H9 (cell line): ENCODE data around the gene NKAIN2. TPM values are rescaled to one million over a fixed set of nuclear protein-coding genes. Genes with fewer than 3 reads are reported as not detected.

ENCODE experiments used
- DNase-seq: peaks from one replicate; pipeline ENCODE4 v3.0.0-alpha.2; 2017
- H2AFZ ChIP-seq: one replicate; pipeline ENCODE4 v1.6.1; 2013; ENCODE audit warnings: mild to moderate bottlenecking, low read length, control low read depth, moderate library complexity
- H2AK5ac ChIP-seq: 2 replicates; pipeline ENCODE4 v1.6.1; 2013; ENCODE audit warnings: low read length, control low read depth, mixed read lengths; ENCODE audit not compliant: insufficient read length
- H2BK120ac ChIP-seq: one replicate; pipeline ENCODE4 v1.6.1; 2013; ENCODE audit warnings: low read depth, mild to moderate bottlenecking, low read length, control low read depth, inconsistent platforms; ENCODE audit not compliant: poor library complexity, severe bottlenecking
- H2BK12ac ChIP-seq: 2 replicates; pipeline ENCODE4 v1.6.1; 2013; ENCODE audit warnings: low read length, control low read depth, mixed read lengths, low read depth; ENCODE audit not compliant: insufficient read length
- H2BK15ac ChIP-seq: 2 replicates; pipeline ENCODE4 v1.6.1; 2013; ENCODE audit warnings: low read depth, low read length, control low read depth
- H2BK20ac ChIP-seq: one replicate; pipeline ENCODE4 v1.6.1; 2013; ENCODE audit warnings: low read depth, mild to moderate bottlenecking, low read length, control low read depth, inconsistent platforms; ENCODE audit not compliant: poor library complexity, severe bottlenecking
- H2BK5ac ChIP-seq: 2 replicates; pipeline ENCODE4 v1.6.1; 2013; ENCODE audit warnings: low read length, control low read depth, mixed read lengths; ENCODE audit not compliant: insufficient read length
- H3K14ac ChIP-seq: 2 replicates; pipeline ENCODE4 v1.6.1; 2013; ENCODE audit warnings: low read length, control low read depth; ENCODE audit not compliant: insufficient read depth
- H3K18ac ChIP-seq: 2 replicates; pipeline ENCODE4 v1.6.1; 2013; ENCODE audit warnings: low read depth, mild to moderate bottlenecking, mixed read lengths, low read length, control low read depth; ENCODE audit not compliant: insufficient read length
- H3K23ac ChIP-seq: 2 replicates; pipeline ENCODE4 v1.6.1; 2013; ENCODE audit warnings: low read length, control low read depth, mixed read lengths, low read depth; ENCODE audit not compliant: insufficient read length
- H3K23me2 ChIP-seq: 2 replicates; pipeline ENCODE4 v1.6.1; 2013; ENCODE audit warnings: low read depth, mild to moderate bottlenecking, mixed read lengths, low read length, control low read depth; ENCODE audit not compliant: insufficient read length, poor library complexity, severe bottlenecking
- H3K27ac ChIP-seq: 2 replicates; pipeline ENCODE4 v1.5.1; 2013; ENCODE audit warnings: low read length, control low read depth, mixed read lengths, low read depth; ENCODE audit not compliant: insufficient read length
- H3K27me3 ChIP-seq: 2 replicates; pipeline ENCODE4 v1.6.1; 2013; ENCODE audit warnings: low read length, control low read depth, inconsistent platforms; ENCODE audit not compliant: insufficient read depth
- H3K4ac ChIP-seq: 2 replicates; pipeline ENCODE4 v1.6.1; 2013; ENCODE audit warnings: low read depth, mild to moderate bottlenecking, control low read depth, inconsistent platforms, low read length, moderate library complexity
- H3K4me1 ChIP-seq: 2 replicates; pipeline ENCODE4 v1.6.1; 2013; ENCODE audit warnings: low read length, control low read depth, inconsistent platforms; ENCODE audit not compliant: insufficient read depth
- H3K4me2 ChIP-seq: 2 replicates; pipeline ENCODE4 v1.6.1; 2013; ENCODE audit warnings: low read length, control low read depth, mixed read lengths; ENCODE audit not compliant: insufficient read length, insufficient read depth
- H3K56ac ChIP-seq: 2 replicates; pipeline ENCODE4 v1.6.1; 2013; ENCODE audit warnings: low read depth, mild to moderate bottlenecking, mixed read lengths, low read length, control low read depth; ENCODE audit not compliant: insufficient read length
- H3K79me1 ChIP-seq: 2 replicates; pipeline ENCODE4 v1.6.1; 2013; ENCODE audit warnings: low read depth, mild to moderate bottlenecking, moderate library complexity, low read length, control low read depth, inconsistent platforms; ENCODE audit not compliant: insufficient read depth, poor library complexity, severe bottlenecking
- H3K79me2 ChIP-seq: 2 replicates; pipeline ENCODE4 v1.6.1; 2013; ENCODE audit warnings: low read length, control low read depth, inconsistent platforms; ENCODE audit not compliant: insufficient read depth
- H3K9ac ChIP-seq: 2 replicates; pipeline ENCODE4 v1.6.1; 2013; ENCODE audit warnings: low read length, control low read depth, mixed read lengths; ENCODE audit not compliant: insufficient read length; ENCODE audit errors: extremely low read depth
- H3K9me3 ChIP-seq: one replicate; pipeline ENCODE4 v1.6.1; 2013; ENCODE audit warnings: low read depth, low read length, inconsistent platforms; ENCODE audit not compliant: control insufficient read depth
- H3T11ph ChIP-seq: one replicate; pipeline ENCODE4 v1.6.1; 2013; ENCODE audit warnings: mild to moderate bottlenecking, low read length, control low read depth, inconsistent platforms
- H4K20me1 ChIP-seq: one replicate; pipeline ENCODE4 v1.6.1; 2013; ENCODE audit not compliant: control insufficient read depth, insufficient read length, insufficient read depth
- H4K5ac ChIP-seq: 2 replicates; pipeline ENCODE4 v1.6.1; 2013; ENCODE audit warnings: low read depth, mild to moderate bottlenecking, mixed read lengths, low read length, control low read depth; ENCODE audit not compliant: insufficient read length
- H4K8ac ChIP-seq: replicated peaks from 2 replicates; pipeline ENCODE4 v1.6.1; 2013; ENCODE audit warnings: low read length, control low read depth, mixed read lengths, low read depth; ENCODE audit not compliant: insufficient read length
- H4K91ac ChIP-seq: 2 replicates; pipeline ENCODE4 v1.6.1; 2013; ENCODE audit warnings: low read depth, mild to moderate bottlenecking, moderate library complexity, mixed read lengths, low read length, control low read depth; ENCODE audit not compliant: insufficient read length
- H3K27ac Mint-ChIP-seq, 3 experiments: 2 replicates in 2 of 3; 3 replicates in 1 of 3; pipeline ENCODE4 v1.8.0; 2020 to 2021; ENCODE audit warnings: mixed read lengths in 3 of 3, mild to moderate bottlenecking in 1 of 3, moderate library complexity in 1 of 3
- H3K27me3 Mint-ChIP-seq: 2 replicates; pipeline ENCODE4 v1.8.0; 2021; ENCODE audit warnings: low read depth, mild to moderate bottlenecking, moderate library complexity, mixed read lengths
- H3K36me3 Mint-ChIP-seq, 3 experiments: 2 replicates in 2 of 3; 3 replicates in 1 of 3; pipeline ENCODE4 v1.8.0; 2020 to 2021; ENCODE audit warnings: low read depth in 3 of 3, mixed read lengths in 3 of 3; ENCODE audit not compliant: insufficient read depth in 1 of 3
- H3K4me1 Mint-ChIP-seq, 2 experiments: 2 replicates each; pipeline ENCODE4 v1.8.0; 2020; ENCODE audit warnings: mixed read lengths in 2 of 2
- H3K4me3 Mint-ChIP-seq, 2 experiments: 2 replicates in 1 of 2; 3 replicates in 1 of 2; pipeline ENCODE4 v1.8.0; 2020 to 2021; ENCODE audit warnings: mild to moderate bottlenecking in 2 of 2, mixed read lengths in 2 of 2, moderate library complexity in 1 of 2
- H3K9me3 Mint-ChIP-seq, 2 experiments: 2 replicates in 1 of 2; 3 replicates in 1 of 2; pipeline ENCODE4 v1.8.0; 2020; ENCODE audit warnings: mild to moderate bottlenecking in 2 of 2, mixed read lengths in 2 of 2, moderate library complexity in 1 of 2
- total RNA-seq: library from RNA; stranded (reverse); gene quantifications from 2 replicates; pipeline ENCODE4 v1.2.1, GENCODE V29; 2021
- TF ChIP-seq, protein P1 (sequence below): fragments of 200-600 bp; sonication (generic); conservative IDR thresholded peaks from 3 replicates; pipeline ENCODE4 v1.8.0; 2021; ENCODE audit warnings: antibody characterized with exemption, mild to moderate bottlenecking

NKAIN2 gene
- total RNA-seq, 1 experiment from 2014 or later: 0.17 TPM

DNA sequence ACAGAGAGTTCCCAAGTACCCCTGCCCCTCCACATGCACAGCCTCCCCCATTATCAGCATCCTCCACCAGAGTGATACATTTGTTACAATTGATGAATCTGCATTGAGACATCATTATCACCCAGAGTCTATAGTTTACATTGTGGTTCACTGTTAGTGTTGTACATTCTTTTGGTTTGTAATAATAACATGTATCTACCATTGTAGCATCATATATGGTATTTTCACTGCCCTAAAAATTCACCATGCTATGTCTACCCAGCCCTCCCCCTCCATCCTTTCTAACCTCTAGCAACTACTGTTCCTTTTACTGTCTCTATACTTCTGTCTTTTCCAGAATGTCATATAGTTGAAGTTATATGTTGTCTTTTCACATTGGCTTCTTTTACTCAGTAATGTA is 884.7 kb downstream of the NKAIN2 start:
- Histone ChIP-seq H4K5ac (no peak overlapping the region), H3K79me1 (no peaks in the 10 kb centered on the region), H2BK12ac (no peak overlapping the region), H3K23me2 (no peaks in the 10 kb centered on the region), H3T11ph (no peak overlapping the region), H2BK20ac (no peak overlapping the region), H3K4ac (no peak overlapping the region), H3K23ac (no peak overlapping the region), H4K8ac (no peak overlapping the region), H3K27ac (no peak overlapping the region), H3K56ac (no peak overlapping the region), H3K4me1 (no peaks in the 10 kb centered on the region), H2AFZ (no peak overlapping the region), H4K20me1 (no peaks in the 10 kb centered on the region), H3K27me3 (no peaks in the 10 kb centered on the region), H3K9me3 (no peaks in the 10 kb centered on the region), H2AK5ac (no peak overlapping the region), H2BK5ac (no peak overlapping the region), H3K18ac (no peak overlapping the region), H2BK15ac (no peak overlapping the region), H4K91ac (no peak overlapping the region), H2BK120ac (no peak overlapping the region), H3K14ac (no peak overlapping the region), H3K4me2 (no peak overlapping the region), H3K9ac (no peak overlapping the region), H3K79me2 (no peaks in the 10 kb centered on the region)
- TF ChIP-seq, protein P1, sequence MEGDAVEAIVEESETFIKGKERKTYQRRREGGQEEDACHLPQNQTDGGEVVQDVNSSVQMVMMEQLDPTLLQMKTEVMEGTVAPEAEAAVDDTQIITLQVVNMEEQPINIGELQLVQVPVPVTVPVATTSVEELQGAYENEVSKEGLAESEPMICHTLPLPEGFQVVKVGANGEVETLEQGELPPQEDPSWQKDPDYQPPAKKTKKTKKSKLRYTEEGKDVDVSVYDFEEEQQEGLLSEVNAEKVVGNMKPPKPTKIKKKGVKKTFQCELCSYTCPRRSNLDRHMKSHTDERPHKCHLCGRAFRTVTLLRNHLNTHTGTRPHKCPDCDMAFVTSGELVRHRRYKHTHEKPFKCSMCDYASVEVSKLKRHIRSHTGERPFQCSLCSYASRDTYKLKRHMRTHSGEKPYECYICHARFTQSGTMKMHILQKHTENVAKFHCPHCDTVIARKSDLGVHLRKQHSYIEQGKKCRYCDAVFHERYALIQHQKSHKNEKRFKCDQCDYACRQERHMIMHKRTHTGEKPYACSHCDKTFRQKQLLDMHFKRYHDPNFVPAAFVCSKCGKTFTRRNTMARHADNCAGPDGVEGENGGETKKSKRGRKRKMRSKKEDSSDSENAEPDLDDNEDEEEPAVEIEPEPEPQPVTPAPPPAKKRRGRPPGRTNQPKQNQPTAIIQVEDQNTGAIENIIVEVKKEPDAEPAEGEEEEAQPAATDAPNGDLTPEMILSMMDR: no peak
- Mint-ChIP-seq H3K4me1 (peaks cover 13 to 16% of the 10 kb centered on the region in 2 experiments), H3K4me3 (no peak overlapping the region), H3K27me3 (no peaks in the 10 kb centered on the region), H3K9me3 (peaks cover 0 to 3% of the 10 kb centered on the region in 2 experiments; a peak in 1 of 5 replicates), H3K36me3 (peaks cover 0 to 2% (median 0%) of the 10 kb centered on the region in 3 experiments; a peak in 2 of 7 replicates), H3K27ac (no peak overlapping the region)
- no peak for DNase-seq
